ENCODE results near the gene CASTOR2. TPM values are rescaled to one million over a fixed set of nuclear protein-coding genes. Genes with fewer than 3 reads are reported as not detected.
A peak's percentile ranks its signal among the peaks of the same experiment; 100 is the strongest.
"Not testable (repeated sequence)": the region's sequence is repeated elsewhere in the genome, so short reads cannot be mapped to it uniquely, and the experiment has no call there.

The CASTOR2 gene
- 10 to 100 TPM in 2 of 4 donors, 1 to 10 TPM in 2; 5.7 to 10.5 (median 10.2) TPM for total RNA-seq

DNA sequence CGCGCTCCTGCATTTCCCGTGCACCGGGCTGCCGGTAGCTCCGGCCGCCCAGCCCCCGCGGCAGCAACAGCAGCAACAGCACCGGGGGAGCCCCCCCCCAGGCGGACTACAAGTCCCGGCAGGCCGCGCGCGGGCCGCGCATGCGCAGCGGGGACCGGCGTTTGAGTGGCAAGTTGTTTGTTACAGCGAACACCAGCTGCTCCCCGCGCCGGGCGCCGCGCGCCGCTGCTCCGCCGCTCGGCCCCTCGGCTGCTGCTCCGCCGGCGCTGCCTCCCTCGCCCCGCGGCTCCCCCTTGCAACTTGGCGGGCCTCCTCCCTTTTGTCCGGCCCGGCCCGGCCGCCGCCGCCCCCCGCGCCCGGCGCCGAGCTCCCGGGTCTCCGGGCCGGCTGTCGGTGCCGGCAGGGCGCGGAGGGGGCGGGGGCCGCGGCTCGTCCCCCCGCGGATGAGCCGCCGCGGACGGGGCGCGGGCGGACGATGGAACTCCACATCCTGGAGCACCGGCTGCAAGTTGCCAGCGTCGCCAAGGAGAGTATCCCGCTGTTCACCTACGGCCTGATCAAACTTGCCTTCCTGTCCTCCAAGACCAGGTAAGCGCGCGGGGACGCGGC lies at the start of gene CASTOR2:
Gene CASTOR2 (plus strand): TSS at position 195 of the 609 bp plus-strand sequence. CDS start 281 bp downstream, at position 476.
- intact Hi-C loops (cut with DNase I); H3K27ac ChIP-seq; H3K9me3 ChIP-seq; H3K4me3 ChIP-seq (replicated peaks in 1 of 3); H3K4me1 ChIP-seq; H3K27me3 ChIP-seq; H3K36me3 ChIP-seq: not testable (repeated sequence)
- WGBS, 2 donors, result no CpG with 5 or more reads among the region's 84 CpGs
- peak; percentile 80 for DNase-seq

DNA sequence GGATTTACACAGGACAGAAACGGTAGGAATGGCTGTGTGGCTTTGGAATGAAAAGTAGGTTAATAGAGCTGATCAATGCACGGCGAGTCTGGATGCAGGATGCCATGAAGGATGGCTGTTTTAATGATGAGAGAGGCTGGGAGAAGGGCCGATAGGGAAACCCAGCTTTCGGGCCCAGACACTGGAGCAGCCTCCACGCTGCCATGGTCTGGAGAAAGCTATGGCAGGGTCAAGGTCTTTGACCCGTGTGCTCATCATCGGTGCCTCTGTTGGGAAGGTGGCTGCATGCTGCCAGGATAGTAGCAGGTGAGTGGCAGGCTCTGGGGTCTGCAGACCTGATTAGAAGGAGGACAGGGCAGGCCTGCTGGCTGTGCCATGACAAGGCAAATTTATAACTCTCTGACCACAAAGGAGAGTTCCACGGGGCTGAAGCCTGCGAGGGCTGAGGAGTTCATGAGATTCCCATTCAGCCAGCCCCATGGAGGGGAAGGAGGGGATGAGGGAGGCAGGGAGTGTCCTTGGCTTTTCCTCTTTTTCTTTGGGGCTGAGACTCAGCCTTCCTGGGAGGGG lies 42.1 kb upstream of the CASTOR2 start:
- DNase-seq; H3K4me3 ChIP-seq (replicated peaks in 1 of 3); H3K9me3 ChIP-seq; H3K27ac ChIP-seq; H3K4me1 ChIP-seq; H3K27me3 ChIP-seq; H3K36me3 ChIP-seq; intact Hi-C loops (cut with DNase I): not testable (repeated sequence)
- WGBS, 2 donors, result 78 to 79% methylated on average over 6 of the region's 10 CpGs

DNA sequence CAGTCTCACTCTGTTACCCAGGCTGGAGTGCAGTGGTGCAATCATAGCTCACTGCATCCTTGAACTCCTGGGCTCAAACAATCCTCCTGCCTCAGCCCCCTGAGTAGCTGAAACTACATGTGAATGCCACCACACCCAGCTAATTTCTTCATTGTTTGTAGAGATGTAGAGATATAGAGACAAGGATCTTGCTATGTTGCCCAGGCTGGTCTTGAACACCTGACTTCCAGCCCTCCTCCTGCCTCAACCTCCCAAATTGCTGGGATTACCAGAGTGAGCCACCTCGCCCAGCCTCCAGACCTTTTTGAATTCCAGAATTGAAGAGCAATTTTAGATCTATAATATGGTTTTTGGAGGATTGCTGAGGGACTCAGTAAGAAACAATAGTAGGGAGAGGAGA lies 40.9 kb upstream of the CASTOR2 start:
- intact Hi-C loops (cut with DNase I); H3K4me3 ChIP-seq (replicated peaks in 1 of 3): not testable (repeated sequence)
- WGBS, 2 donors, result 100% methylated on average over 1 of the region's 1 CpG

DNA sequence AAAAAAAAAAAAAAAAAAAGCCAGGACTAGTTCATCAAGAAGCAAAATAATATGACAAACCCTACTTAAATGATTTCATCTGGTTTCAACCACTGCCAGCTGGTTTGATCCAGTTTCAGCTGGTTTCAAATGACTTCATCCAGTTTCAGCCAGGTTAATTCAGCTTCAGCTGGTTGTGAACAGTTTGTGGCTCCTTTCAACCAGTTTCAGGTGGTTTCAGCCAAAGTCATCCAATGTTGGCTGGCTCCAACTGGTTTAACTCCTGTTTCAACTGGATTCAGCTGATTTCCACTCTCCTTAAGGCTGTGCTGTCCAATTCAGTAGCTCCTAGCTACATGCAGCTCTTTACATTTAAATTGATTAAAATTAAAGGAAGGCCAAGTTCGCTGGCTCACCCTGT lies 37.5 kb upstream of the CASTOR2 start:
- H3K4me3 ChIP-seq (replicated peaks in 1 of 3); H3K27ac ChIP-seq; H3K36me3 ChIP-seq; H3K27me3 ChIP-seq; intact Hi-C loops (cut with DNase I); H3K9me3 ChIP-seq; H3K4me1 ChIP-seq; DNase-seq: not testable (repeated sequence)
- WGBS, 2 donors, result no CpG with 5 or more reads among the region's 1 CpG

More for the DNA sequence above, 40.9 kb upstream of the CASTOR2 start:
- not testable (repeated sequence) for H3K9me3 ChIP-seq, H3K4me1 ChIP-seq, H3K27me3 ChIP-seq, DNase-seq, H3K27ac ChIP-seq, H3K36me3 ChIP-seq

DNA sequence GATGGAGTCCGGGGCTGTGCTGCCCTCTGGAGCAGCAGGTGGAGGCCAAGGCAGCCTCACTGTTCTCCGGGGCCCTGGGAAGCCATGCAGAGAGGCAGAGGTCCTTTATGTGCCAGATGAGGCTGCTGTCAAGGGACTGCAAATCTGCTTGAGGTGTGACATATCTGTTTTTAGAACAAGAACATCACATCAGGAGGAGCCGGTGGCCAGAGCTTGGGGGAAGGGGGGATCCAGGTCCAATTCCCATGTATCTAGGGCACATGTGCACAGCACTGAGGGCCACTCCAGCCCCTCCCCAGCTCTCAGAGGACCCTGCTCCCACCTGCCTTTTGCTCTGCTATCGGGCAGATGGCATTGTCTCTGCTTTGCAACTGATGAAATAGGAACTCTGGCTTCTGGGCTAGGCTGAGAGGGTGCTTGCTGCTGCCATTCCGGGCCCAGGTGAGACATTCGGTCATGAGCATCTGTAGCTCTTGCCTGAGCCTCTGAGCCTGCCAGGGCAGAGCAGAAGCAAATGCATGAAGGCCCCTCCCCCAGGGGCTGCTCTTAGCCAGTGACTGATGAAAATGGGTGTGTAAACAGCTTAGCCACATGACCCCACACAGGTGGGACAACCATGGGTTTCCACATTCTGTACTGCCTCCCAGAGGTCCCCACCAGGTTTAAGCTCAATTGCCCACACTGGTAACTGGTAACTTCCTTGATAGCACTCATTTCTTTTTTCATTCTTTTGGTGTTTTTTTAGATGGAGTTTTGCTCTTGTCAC lies 32.8 kb upstream of the CASTOR2 start:
- intact Hi-C loops (cut with DNase I); H3K36me3 ChIP-seq; DNase-seq; H3K27ac ChIP-seq; H3K27me3 ChIP-seq; H3K4me1 ChIP-seq; H3K9me3 ChIP-seq; H3K4me3 ChIP-seq (replicated peaks in 1 of 3): not testable (repeated sequence)
- WGBS, 2 donors, result no CpG with 5 or more reads among the region's 6 CpGs

DNA sequence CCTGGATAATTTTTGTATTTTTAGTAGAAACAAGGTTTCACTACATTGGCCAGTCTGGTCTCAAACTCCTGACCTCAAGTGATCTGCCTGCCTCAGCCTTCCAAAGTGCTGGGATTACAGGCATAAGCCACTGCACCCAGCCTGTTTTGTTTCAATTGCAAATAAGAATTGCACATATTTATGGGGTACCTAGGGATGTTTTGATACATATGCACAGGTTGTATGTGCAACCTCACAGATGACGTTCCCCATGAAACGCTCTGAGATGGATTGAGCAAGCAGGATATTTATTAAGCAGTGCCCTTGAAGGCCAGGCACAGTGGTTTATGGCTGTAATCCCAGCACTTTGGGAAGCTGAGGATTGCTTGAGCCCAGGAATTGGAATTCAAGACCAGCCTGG lies 25.1 kb upstream of the CASTOR2 start:
- H3K4me1 ChIP-seq; intact Hi-C loops (cut with DNase I); H3K4me3 ChIP-seq (replicated peaks in 1 of 3); H3K27ac ChIP-seq; H3K9me3 ChIP-seq; H3K27me3 ChIP-seq; H3K36me3 ChIP-seq; DNase-seq: not testable (repeated sequence)
- no CpG with 5 or more reads among the region's 2 CpGs for WGBS, 2 donors

DNA sequence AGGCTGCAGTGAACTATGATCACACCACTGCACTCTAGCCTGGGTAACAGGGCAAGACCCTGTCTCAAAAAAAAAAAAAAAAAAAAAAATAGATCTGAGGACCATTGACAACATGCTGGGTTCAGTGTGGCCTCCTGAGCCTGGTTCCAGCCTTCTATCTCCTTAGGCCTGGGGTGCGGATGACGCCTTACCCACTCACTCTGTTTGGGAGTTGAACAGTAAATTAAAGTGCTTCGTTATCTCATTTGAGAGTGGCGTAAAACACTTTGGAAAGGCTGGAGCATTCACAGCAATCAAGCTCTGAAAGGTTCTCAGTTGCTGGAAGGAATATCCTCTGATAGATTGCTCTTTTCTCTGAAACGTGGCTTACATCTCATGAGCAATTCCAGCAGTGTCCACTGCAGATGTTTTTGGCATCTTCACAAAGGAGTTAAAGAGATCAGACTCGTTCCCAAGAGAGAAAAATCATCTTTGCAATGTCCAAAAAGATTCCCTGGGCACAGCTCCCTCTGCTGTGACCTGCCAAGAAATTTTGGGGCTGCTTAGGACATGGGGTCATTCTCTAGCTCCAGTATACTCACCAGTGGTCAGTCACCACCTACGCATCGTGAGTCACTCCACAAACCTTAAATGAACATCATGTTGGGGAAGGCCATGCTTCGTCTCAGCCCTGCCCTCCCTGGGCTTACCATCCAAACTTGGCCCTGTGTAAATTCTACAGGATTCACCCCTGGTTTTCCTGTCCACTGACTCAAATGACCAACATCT lies 23.0 kb upstream of the CASTOR2 start:
- H3K27ac ChIP-seq; intact Hi-C loops (cut with DNase I); H3K36me3 ChIP-seq; H3K27me3 ChIP-seq; H3K9me3 ChIP-seq; H3K4me1 ChIP-seq; DNase-seq; H3K4me3 ChIP-seq (replicated peaks in 1 of 3): not testable (repeated sequence)
- 80% methylated on average over 1 of the region's 9 CpGs; no CpG with 5 or more reads in 1 of the 2 donors for WGBS, 2 donors

DNA sequence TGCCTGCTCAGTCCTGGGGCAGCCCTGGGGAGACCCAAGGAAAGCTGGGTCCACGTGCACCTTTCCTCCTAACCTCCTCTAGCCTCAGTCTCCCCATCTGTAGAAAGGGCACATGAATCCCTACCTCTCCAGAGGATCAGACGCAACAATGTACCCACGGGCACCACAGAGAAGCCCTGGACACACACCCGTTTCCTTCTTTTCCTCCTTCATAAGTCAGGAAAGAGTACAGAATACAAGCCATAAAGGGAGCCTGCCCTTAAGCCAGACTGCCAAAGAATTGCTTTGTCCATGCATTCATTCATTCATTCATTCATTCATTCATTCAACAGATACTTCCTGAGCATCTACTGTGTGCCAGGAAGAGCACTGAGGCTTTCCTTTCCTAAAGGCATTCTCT lies 20.6 kb upstream of the CASTOR2 start:
- H3K27ac ChIP-seq; H3K36me3 ChIP-seq; DNase-seq; H3K4me1 ChIP-seq; H3K4me3 ChIP-seq (replicated peaks in 1 of 3); intact Hi-C loops (cut with DNase I); H3K9me3 ChIP-seq; H3K27me3 ChIP-seq: not testable (repeated sequence)
- 69 to 94% methylated on average over 4 of the region's 4 CpGs for WGBS, 2 donors

DNA sequence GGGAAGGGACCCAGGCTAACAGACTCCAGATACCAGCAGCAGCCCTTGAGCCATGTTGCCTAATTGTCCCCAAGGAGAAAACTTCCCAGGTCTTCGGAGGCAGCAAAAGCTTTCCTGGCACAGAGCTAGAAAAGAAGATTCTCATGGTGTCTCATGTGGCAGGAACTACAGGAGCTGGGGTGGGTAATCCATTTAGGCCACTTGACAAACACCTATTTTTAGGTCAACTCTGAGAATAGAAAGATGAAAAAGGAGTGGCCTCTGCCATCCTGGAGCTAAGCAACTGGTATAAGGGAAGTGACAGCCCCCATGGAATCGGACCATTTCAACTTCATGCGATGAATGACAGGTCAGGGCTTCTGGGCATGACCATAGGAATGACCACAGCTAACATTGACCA lies 16.8 kb upstream of the CASTOR2 start:
- H3K27ac ChIP-seq; H3K9me3 ChIP-seq; H3K4me3 ChIP-seq (replicated peaks in 1 of 3); intact Hi-C loops (cut with DNase I); DNase-seq; H3K4me1 ChIP-seq; H3K27me3 ChIP-seq; H3K36me3 ChIP-seq: not testable (repeated sequence)
- WGBS, 2 donors, result no CpG with 5 or more reads among the region's 3 CpGs

DNA sequence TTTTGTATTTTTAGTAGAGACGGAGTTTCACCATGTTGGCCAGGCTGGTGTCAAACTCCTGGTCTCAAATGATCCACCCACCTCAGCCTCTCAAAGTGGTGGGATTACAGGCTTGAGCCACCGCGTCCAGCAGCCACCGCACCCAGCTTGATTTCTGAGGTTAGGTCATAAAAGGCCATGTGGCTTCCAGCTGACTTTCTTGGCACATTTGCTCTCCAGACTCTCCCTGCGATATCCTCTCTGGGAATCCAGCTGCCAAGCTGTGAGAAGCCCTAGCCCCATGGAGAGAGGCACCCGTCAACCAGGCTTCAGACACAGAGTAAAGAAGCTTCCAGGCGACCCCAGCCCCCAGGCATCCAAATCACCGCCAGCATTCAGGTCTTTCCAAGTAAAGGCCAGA lies 10.7 kb upstream of the CASTOR2 start:
- no CpG with 5 or more reads among the region's 8 CpGs for WGBS, 2 donors
- H3K4me1 ChIP-seq; H3K27ac ChIP-seq; H3K27me3 ChIP-seq; H3K4me3 ChIP-seq (replicated peaks in 1 of 3); intact Hi-C loops (cut with DNase I); H3K9me3 ChIP-seq; H3K36me3 ChIP-seq; DNase-seq: not testable (repeated sequence)

DNA sequence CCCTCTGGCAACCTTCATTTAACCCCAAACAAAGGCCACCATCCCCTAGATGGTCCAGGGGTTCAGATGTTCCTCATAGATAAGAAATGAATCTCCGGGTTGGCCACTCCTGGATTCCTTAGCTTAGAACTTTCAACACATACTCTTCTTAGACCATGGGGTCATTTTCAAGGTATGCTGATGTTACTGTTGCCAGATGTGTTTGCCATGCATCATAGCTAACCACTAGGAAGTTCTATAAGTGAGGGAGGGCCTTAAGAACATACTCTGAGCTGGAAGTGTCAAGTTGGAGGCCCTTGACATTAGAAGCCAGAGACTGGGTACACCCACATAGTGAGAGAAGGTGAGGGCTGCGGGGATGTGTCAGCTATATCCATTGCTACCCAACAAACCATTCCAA lies 6.2 kb upstream of the CASTOR2 start:
- H3K4me1 ChIP-seq; H3K27me3 ChIP-seq; intact Hi-C loops (cut with DNase I); H3K27ac ChIP-seq; DNase-seq; H3K36me3 ChIP-seq; H3K4me3 ChIP-seq (replicated peaks in 1 of 3); H3K9me3 ChIP-seq: not testable (repeated sequence)
- WGBS, 2 donors, result no CpG with 5 or more reads among the region's 2 CpGs

DNA sequence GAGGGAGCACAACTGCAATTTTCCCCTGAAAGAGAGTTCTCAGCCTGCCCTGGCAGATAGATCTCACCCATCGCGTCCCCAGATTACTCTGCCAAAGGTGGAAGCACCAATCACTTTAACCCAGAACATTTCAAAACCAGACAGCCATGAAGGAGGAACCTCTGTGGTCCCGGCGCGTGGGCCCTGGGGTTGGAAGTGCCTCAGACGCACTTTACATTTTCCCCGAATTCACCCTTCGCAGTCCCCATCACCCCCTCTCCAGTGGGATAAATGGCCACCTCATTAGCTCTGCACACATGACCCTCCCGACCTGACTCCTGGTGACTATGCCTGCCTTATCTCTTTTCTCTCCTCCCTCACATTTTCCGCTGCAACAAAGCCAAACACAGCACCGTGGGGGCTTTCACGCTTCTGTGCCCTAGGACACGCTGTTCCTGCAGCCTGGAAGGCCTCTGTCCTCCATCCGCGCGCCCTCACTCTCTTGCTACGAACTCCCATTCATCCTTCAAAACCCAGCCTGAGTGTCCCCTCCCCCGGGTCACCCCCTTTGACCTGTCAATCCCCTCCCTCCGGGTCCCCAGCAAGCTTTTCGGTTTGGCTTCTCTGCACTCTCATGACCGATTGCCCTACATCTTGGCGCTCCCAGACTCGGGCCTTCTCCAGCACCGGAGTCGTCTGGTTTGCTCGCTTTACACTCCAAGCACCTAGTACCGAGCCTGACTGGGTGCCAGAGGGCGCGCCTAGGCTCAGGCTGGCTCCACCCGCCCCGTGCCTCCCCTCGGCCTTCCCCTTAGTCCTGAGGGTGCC lies 598 bp upstream of the CASTOR2 start:
- H3K27ac ChIP-seq; H3K9me3 ChIP-seq; H3K4me3 ChIP-seq (replicated peaks in 1 of 3); H3K4me1 ChIP-seq; H3K27me3 ChIP-seq; H3K36me3 ChIP-seq; intact Hi-C loops (cut with DNase I): not testable (repeated sequence)
- DNase-seq, result peak; percentile 1 to 8
- WGBS, 2 donors, result 19 to 26% methylated on average over 14 to 15 of the region's 32 CpGs
